Stomach (tissue), 4 donors: ENCODE measurements around the gene KIAA2012.

Experiments used
- EP300 ChIP-seq: sonication (generic); formaldehyde crosslinking; IDR thresholded peaks from one replicate; pipeline ENCODE4 v1.6.1; 2017; ENCODE audit warnings: antibody characterized with exemption
- POLR2A ChIP-seq, 4 donors: fragments of 450-650 bp; IDR thresholded peaks; one replicate each; pipeline ENCODE4 v1.6.1; 2016; ENCODE audit warnings: antibody characterized with exemption in 4 of 4, control low read depth in 2 of 4, mild to moderate bottlenecking in 1 of 4, moderate library complexity in 1 of 4
- POLR2AphosphoS5 ChIP-seq, 3 donors: sonication (generic); formaldehyde crosslinking; IDR thresholded peaks; one replicate each; pipeline ENCODE4 v1.6.1; 2016; ENCODE audit warnings: antibody characterized with exemption in 3 of 3
- TF ChIP-seq, protein P1 (sequence below), 7 experiments: fragments of 450-650 bp in 4 of 7; fragments of 200-600 bp in 3 of 7; sonication (generic) in 3 of 7; IDR thresholded peaks; one replicate each; pipeline ENCODE4 v1.5.1; 2016 to 2019; ENCODE audit warnings: antibody characterized with exemption in 7 of 7, control low read depth in 2 of 7, mild to moderate bottlenecking in 1 of 7

DNA sequence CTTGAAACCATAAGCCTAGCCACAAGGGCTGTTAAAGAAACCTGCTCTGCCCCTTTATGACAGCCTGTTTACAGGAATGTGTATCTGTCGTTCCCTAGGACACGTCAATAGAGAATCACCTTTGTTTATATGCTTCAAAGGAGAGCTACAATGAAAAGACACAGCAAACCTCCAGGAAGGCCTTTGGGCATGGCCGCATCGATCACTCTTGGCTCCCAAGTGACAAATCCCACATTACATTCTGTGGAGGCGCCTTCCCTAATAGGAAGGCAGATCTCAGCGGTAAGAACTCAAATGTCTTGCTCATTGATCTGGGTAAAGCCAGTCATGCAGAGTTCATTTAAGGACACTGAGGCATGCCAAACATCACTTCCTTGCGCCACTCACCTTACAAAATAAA lies 26.5 kb downstream of the KIAA2012 start:
- TF ChIP-seq POLR2AphosphoS5 (IDR thresholded peaks at IDR 0.05) (no peak), EP300 (no peak), POLR2A (IDR thresholded peaks at IDR 0.05) (no peak)
- TF ChIP-seq, protein P1, sequence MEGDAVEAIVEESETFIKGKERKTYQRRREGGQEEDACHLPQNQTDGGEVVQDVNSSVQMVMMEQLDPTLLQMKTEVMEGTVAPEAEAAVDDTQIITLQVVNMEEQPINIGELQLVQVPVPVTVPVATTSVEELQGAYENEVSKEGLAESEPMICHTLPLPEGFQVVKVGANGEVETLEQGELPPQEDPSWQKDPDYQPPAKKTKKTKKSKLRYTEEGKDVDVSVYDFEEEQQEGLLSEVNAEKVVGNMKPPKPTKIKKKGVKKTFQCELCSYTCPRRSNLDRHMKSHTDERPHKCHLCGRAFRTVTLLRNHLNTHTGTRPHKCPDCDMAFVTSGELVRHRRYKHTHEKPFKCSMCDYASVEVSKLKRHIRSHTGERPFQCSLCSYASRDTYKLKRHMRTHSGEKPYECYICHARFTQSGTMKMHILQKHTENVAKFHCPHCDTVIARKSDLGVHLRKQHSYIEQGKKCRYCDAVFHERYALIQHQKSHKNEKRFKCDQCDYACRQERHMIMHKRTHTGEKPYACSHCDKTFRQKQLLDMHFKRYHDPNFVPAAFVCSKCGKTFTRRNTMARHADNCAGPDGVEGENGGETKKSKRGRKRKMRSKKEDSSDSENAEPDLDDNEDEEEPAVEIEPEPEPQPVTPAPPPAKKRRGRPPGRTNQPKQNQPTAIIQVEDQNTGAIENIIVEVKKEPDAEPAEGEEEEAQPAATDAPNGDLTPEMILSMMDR (IDR thresholded peaks at IDR 0.05), result no peak
